Spinal cord (tissue), 10 donors: ENCODE data around the gene TUBG1. TPM values are rescaled to one million over a fixed set of nuclear protein-coding genes. Genes with fewer than 3 reads are reported as not detected.

Experiments used
- DNase-seq, 6 donors: peaks; one replicate each; pipeline versions ENCODE4 v3.0.0 to v3.0.0-alpha.2; 2013 to 2015; ENCODE audit warnings: low spot score in 6 of 6, low read depth in 4 of 6
- H3K27ac ChIP-seq: one replicate; pipeline ENCODE4 v1.5.1; 2013; ENCODE audit warnings: low read depth, low read length, control low read depth
- H3K27me3 ChIP-seq: one replicate; pipeline ENCODE4 v1.6.1; 2013; ENCODE audit warnings: low read length; ENCODE audit not compliant: control insufficient read depth, insufficient read depth
- H3K36me3 ChIP-seq: one replicate; pipeline ENCODE4 v1.6.1; 2013; ENCODE audit warnings: low read length; ENCODE audit not compliant: control insufficient read depth, insufficient read depth
- H3K4me1 ChIP-seq: one replicate; pipeline ENCODE4 v1.6.1; 2013; ENCODE audit warnings: low read length; ENCODE audit not compliant: control insufficient read depth, insufficient read depth
- H3K4me3 ChIP-seq: one replicate; pipeline ENCODE4 v1.5.1; 2013; ENCODE audit warnings: low read depth, low read length, control low read depth
- H3K9me3 ChIP-seq: one replicate; pipeline ENCODE4 v1.6.1; 2013; ENCODE audit warnings: low read length; ENCODE audit not compliant: control insufficient read depth, insufficient read depth
- WGBS: methylation state at CpG from one replicate; pipeline ENCODE4 v1.1.5; 2013; ENCODE audit warnings: missing lambda C conversion rate; ENCODE audit not compliant: insufficient coverage; 5-methylcytosine and 5-hydroxymethylcytosine counted together
- long read RNA-seq, 4 donors: transcript quantifications; one replicate each; lab custom pipeline, GENCODE V29; 2026
- polyA plus RNA-seq, 2 donors: library from polyadenylated mRNA; unstranded; fragments of 120-200 nt; gene quantifications; one replicate each; pipeline ENCODE4 v1.2.1, GENCODE V29; 2013; ENCODE audit not compliant: insufficient read length in 2 of 2
- total RNA-seq, 2 donors: library from RNA; depleted of rRNA in 1 of 2; stranded (reverse); fragments of 120-200 nt in 1 of 2; fragments of >200 nt in 1 of 2; gene quantifications; one replicate each; pipeline versions ENCODE4 v1.2.3 to v1.2.4, GENCODE V29; 2013 to 2014
- donor health status: healthy.

TUBG1 gene
- total RNA-seq (10 to 100 TPM; 17.0 to 42.9 TPM), polyA plus RNA-seq (10 to 100 TPM; 56.9 to 67.4 TPM)
- long read RNA-seq, donor 1, transcript TUBG1-201 (11 exons, 1,611 nt): major isoform, 32 of 56 reads
- long read RNA-seq, donor 1, partial matches to known transcripts: 24 of 56 reads
- long read RNA-seq, donor 1, other reads (novel, unspliced or antisense): 0 of 56 reads
- long read RNA-seq, donor 2, transcript TUBG1-201 (11 exons, 1,611 nt): major isoform, 9 of 14 reads
- long read RNA-seq, donor 2, partial matches to known transcripts: 5 of 14 reads
- long read RNA-seq, donor 2, other reads (novel, unspliced or antisense): 0 of 14 reads
- long read RNA-seq, donor 3, transcript TUBG1-201 (11 exons, 1,611 nt): major isoform, 10 of 17 reads
- long read RNA-seq, donor 3, partial matches to known transcripts: 7 of 17 reads
- long read RNA-seq, donor 3, other reads (novel, unspliced or antisense): 0 of 17 reads
- long read RNA-seq, donor 4, transcript TUBG1-201 (11 exons, 1,611 nt): major isoform, 9 of 17 reads
- long read RNA-seq, donor 4, partial matches to known transcripts: 8 of 17 reads
- long read RNA-seq, donor 4, other reads (novel, unspliced or antisense): 0 of 17 reads

- Histone ChIP-seq H3K27ac (peak within 1 kb of the TSS; percentile 92), H3K9me3 (no peaks in the 10 kb centered on the region), H3K4me3 (peak within 1 kb of the TSS; percentile 87), H3K27me3 (no peaks in the 10 kb centered on the region), H3K4me1 (peaks cover 21% of the 10 kb centered on the region), H3K36me3 (peaks cover 31% of the 10 kb centered on the region)
- WGBS: 0% methylated on average over 66 of the region's 66 CpGs
- peak; percentile 98 to 100 (median 99) for DNase-seq
These were observed at the start of gene TUBG1, which contains the start of gene RETREG3 for GRCh38 chr17:42609182-42609813. Gene TUBG1 (plus strand): TSS chr17:42609683. CDS start chr17:42609738, 55 bp downstream. Gene RETREG3 (minus strand): TSS chr17:42609374. CDS start chr17:42609324, 50 bp downstream.

GRCh38 chr17:42560246-42560645 is 49.2 kb upstream of the TUBG1 start:
- H3K27ac ChIP-seq: peak overlapping the region; percentile 7

GRCh38 chr17:42561897-42562387 is 47.5 kb upstream of the TUBG1 start, which contains the start of gene COASY:
Gene COASY (plus strand): TSS chr17:42562148. CDS start chr17:42562623, 475 bp downstream.
- Histone ChIP-seq H3K4me1 (peaks cover 46% of the 10 kb centered on the region), H3K4me3 (peak within 1 kb of the TSS; percentile 90), H3K27me3 (no peaks in the 10 kb centered on the region), H3K36me3 (peaks cover 38% of the 10 kb centered on the region), H3K9me3 (no peaks in the 10 kb centered on the region), H3K27ac (peak within 1 kb of the TSS; percentile 87)
- peak; percentile 98 to 99 (median 98) for DNase-seq
- WGBS: under 1% methylated on average over 26 of the region's 26 CpGs

More at GRCh38 chr17:42560246-42560645, 49.2 kb upstream of the TUBG1 start:
- H3K4me1 ChIP-seq: peaks cover 43% of the 10 kb centered on the region
- DNase-seq: no peak
- no peak overlapping the region for H3K4me3 ChIP-seq
- peaks cover 23% of the 10 kb centered on the region for H3K36me3 ChIP-seq
- no peaks in the 10 kb centered on the region for H3K27me3 ChIP-seq
- no peaks in the 10 kb centered on the region for H3K9me3 ChIP-seq
- WGBS: no CpG with 5 or more reads among the region's 3 CpGs

GRCh38 chr17:42562388-42563142 is 46.9 kb upstream of the TUBG1 start:
- DNase-seq: peak in 1 of 6 donors; percentile 11
- Histone ChIP-seq H3K4me3 (peak overlapping the region; percentile 90), H3K4me1 (peaks cover 52% of the 10 kb centered on the region), H3K27ac (peak overlapping the region; percentile 87), H3K27me3 (no peaks in the 10 kb centered on the region), H3K9me3 (no peaks in the 10 kb centered on the region), H3K36me3 (peaks cover 42% of the 10 kb centered on the region)
- 15% methylated on average over 47 of the region's 48 CpGs for WGBS

- Histone ChIP-seq H3K27me3 (no peaks in the 10 kb centered on the region), H3K9me3 (no peaks in the 10 kb centered on the region), H3K36me3 (peaks cover 42% of the 10 kb centered on the region), H3K4me3 (peak overlapping the region; percentile 90), H3K27ac (no peak overlapping the region), H3K4me1 (peaks cover 57% of the 10 kb centered on the region)
- 75% methylated on average over 4 of the region's 14 CpGs for WGBS
- no peak for DNase-seq
These were observed 46.4 kb upstream of the TUBG1 start for GRCh38 chr17:42563143-42563509.

GRCh38 chr17:42563543-42563942 is 45.9 kb upstream of the TUBG1 start:
- Histone ChIP-seq H3K27me3 (no peaks in the 10 kb centered on the region), H3K4me1 (peaks cover 62% of the 10 kb centered on the region), H3K27ac (no peak overlapping the region), H3K9me3 (no peaks in the 10 kb centered on the region), H3K36me3 (peaks cover 46% of the 10 kb centered on the region), H3K4me3 (no peak overlapping the region)
- no peak for DNase-seq
- 57% methylated on average over 1 of the region's 1 CpG for WGBS

GRCh38 chr17:42563950-42564349 is 45.5 kb upstream of the TUBG1 start:
- H3K4me1 ChIP-seq: peaks cover 62% of the 10 kb centered on the region
- no peaks in the 10 kb centered on the region for H3K27me3 ChIP-seq
- H3K27ac ChIP-seq: no peak overlapping the region
- DNase-seq: no peak
- no peak overlapping the region for H3K4me3 ChIP-seq
- peaks cover 51% of the 10 kb centered on the region for H3K36me3 ChIP-seq
- WGBS: 90% methylated on average over 7 of the region's 9 CpGs
- no peaks in the 10 kb centered on the region for H3K9me3 ChIP-seq

- 93% methylated on average over 12 of the region's 15 CpGs for WGBS
- peaks cover 62% of the 10 kb centered on the region for H3K4me1 ChIP-seq
- DNase-seq: no peak
- H3K9me3 ChIP-seq: no peaks in the 10 kb centered on the region
- H3K4me3 ChIP-seq: no peak overlapping the region
- H3K27me3 ChIP-seq: no peaks in the 10 kb centered on the region
- peaks cover 61% of the 10 kb centered on the region for H3K36me3 ChIP-seq
- H3K27ac ChIP-seq: no peak overlapping the region
These were observed 44.5 kb upstream of the TUBG1 start for GRCh38 chr17:42564815-42565522.
